ENCODE data around the gene MAGEC1. TPM values are rescaled to one million over a fixed set of nuclear protein-coding genes. Genes with fewer than 3 reads are reported as not detected.

MAGEC1 gene
- total RNA-seq, 2 donors from 2014 or later, result not detected

Other genes with a start within 250 kb of the MAGEC1 start
- gene SPANXD, start 205.2 kb upstream of the MAGEC1 start, total RNA-seq, result not detected
- gene MAGEC3, start 65.6 kb upstream of the MAGEC1 start, total RNA-seq, result not detected

Data from left cardiac atrium (tissue), 2 donors.